Subcutaneous abdominal adipose tissue (tissue), 5 donors: Measurements from ENCODE around the gene TKTL2.
"Not testable (repeated sequence)": the region's sequence is repeated elsewhere in the genome, so short reads cannot be mapped to it uniquely, and the experiment has no call there.

ENCODE experiments used
- H3K27ac ChIP-seq: one replicate; pipeline ENCODE4 v1.7.0; 2013; ENCODE audit warnings: low read depth, mild to moderate bottlenecking, inconsistent platforms, low read length, moderate library complexity
- H3K27me3 ChIP-seq, 5 donors: one replicate each; pipeline ENCODE4 v1.7.0; 2013; ENCODE audit warnings: low read length in 5 of 5, inconsistent platforms in 1 of 5; ENCODE audit not compliant: control insufficient read depth in 5 of 5, insufficient read depth in 4 of 5
- H3K36me3 ChIP-seq, 5 donors: one replicate each; pipeline ENCODE4 v1.7.0; 2013; ENCODE audit warnings: low read length in 5 of 5; ENCODE audit not compliant: control insufficient read depth in 5 of 5, insufficient read depth in 5 of 5
- H3K4me1 ChIP-seq, 5 donors: one replicate each; pipeline ENCODE4 v1.7.0; 2013; ENCODE audit warnings: low read length in 5 of 5, mild to moderate bottlenecking in 3 of 5, moderate library complexity in 1 of 5; ENCODE audit not compliant: control insufficient read depth in 5 of 5, insufficient read depth in 5 of 5
- H3K4me3 ChIP-seq, 5 donors: one replicate each; pipeline ENCODE4 v1.7.0; 2013; ENCODE audit warnings: low read length in 5 of 5, low read depth in 1 of 5
- H3K9ac ChIP-seq, 5 donors: one replicate each; pipeline ENCODE4 v1.7.0; 2013; ENCODE audit warnings: low read length in 5 of 5, mild to moderate bottlenecking in 4 of 5, moderate library complexity in 3 of 5
- H3K9me3 ChIP-seq, 5 donors: one replicate each; pipeline ENCODE4 v1.7.0; 2013; ENCODE audit warnings: low read length in 5 of 5; ENCODE audit not compliant: control insufficient read depth in 5 of 5
- donor health status: healthy.
- donor health status: healthy.
- donor health status: healthy.
- donor health status: healthy.
- donor health status: healthy.

The TKTL2 gene

GRCh38 chr4:163448540-163449203 is 24.9 kb downstream of the TKTL2 start:
- H3K9ac ChIP-seq: no peak overlapping the region
- H3K27me3 ChIP-seq: no peaks in the 10 kb centered on the region
- H3K4me1 ChIP-seq: peaks cover 0 to 2% (median 0%) of the 10 kb centered on the region in 5 donors
- H3K36me3 ChIP-seq: no peaks in the 10 kb centered on the region
- no peaks in the 10 kb centered on the region for H3K9me3 ChIP-seq
- no peak overlapping the region for H3K4me3 ChIP-seq
- no peak overlapping the region for H3K27ac ChIP-seq

DNA sequence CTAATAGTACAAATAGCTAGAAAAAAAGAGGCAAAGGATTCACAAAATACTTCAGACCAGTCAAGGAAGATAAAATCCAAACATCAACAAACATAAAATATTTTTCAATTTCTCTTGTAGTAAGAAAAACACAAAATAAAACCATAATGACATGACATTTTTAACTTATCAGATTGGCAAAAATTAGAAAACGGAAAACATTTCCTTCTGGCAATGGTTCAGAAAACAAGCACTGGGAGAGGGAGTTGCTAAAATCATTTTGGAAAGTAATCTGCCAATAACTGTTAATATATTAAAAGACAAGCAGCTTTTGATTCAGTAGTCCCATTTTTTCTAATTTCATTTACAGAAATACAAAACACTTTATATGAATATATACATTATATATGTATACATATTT is 26.1 kb downstream of the TKTL2 start:
- Histone ChIP-seq H3K36me3 (no peaks in the 10 kb centered on the region), H3K4me3 (no peak overlapping the region), H3K27ac (no peak overlapping the region), H3K27me3 (no peaks in the 10 kb centered on the region), H3K9me3 (no peaks in the 10 kb centered on the region), H3K4me1 (peaks cover 0 to 2% (median 0%) of the 10 kb centered on the region in 5 donors), H3K9ac (no peak overlapping the region)

- H3K27ac ChIP-seq, H3K36me3 ChIP-seq, H3K9me3 ChIP-seq, H3K4me1 ChIP-seq, H3K4me3 ChIP-seq, H3K27me3 ChIP-seq, H3K9ac ChIP-seq: not testable (repeated sequence)
These were observed 26.5 kb downstream of the TKTL2 start for GRCh38 chr4:163447023-163447422.

DNA sequence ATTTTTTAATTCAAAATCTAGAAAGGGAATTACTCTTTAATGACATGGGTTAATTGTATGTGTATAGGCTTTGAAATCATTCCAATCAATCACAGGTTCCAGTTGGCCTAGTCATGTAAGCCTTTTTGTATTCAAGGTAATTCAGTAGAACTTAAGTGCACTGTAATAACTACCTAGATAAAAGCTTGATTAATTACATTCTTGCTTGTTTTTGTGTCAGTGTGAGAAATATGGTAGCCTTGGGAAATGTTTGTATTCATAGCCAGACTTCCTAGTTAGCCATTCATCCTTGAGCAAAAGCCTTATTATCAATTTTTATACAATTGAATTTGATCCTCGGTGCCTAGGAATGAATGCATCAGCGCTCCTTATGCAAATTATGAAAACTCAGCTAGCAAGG is 33.5 kb downstream of the TKTL2 start:
- H3K9me3 ChIP-seq: no peaks in the 10 kb centered on the region
- H3K4me1 ChIP-seq: no peaks in the 10 kb centered on the region
- H3K27me3 ChIP-seq: no peaks in the 10 kb centered on the region
- no peak overlapping the region for H3K27ac ChIP-seq
- H3K4me3 ChIP-seq: no peak overlapping the region
- no peak overlapping the region for H3K9ac ChIP-seq
- H3K36me3 ChIP-seq: no peaks in the 10 kb centered on the region
